OCI-LY3 (cell line): ENCODE results near the gene PKDREJ.

Experiments used
- CTCF ChIP-seq: fragments of 200-600, 300-600 bp; sonication (generic); IDR thresholded peaks from 2 replicates; pipeline ENCODE4 v1.5.1; 2014; ENCODE audit warnings: antibody characterized with exemption, low read length, low read depth
- EZH2phosphoT487 ChIP-seq: fragments of 200-600 bp; shearing (Covaris generic); IDR thresholded peaks from 2 replicates; pipeline ENCODE4 v1.6.1; 2018; ENCODE audit warnings: antibody characterized with exemption, mixed run types, low read depth

DNA sequence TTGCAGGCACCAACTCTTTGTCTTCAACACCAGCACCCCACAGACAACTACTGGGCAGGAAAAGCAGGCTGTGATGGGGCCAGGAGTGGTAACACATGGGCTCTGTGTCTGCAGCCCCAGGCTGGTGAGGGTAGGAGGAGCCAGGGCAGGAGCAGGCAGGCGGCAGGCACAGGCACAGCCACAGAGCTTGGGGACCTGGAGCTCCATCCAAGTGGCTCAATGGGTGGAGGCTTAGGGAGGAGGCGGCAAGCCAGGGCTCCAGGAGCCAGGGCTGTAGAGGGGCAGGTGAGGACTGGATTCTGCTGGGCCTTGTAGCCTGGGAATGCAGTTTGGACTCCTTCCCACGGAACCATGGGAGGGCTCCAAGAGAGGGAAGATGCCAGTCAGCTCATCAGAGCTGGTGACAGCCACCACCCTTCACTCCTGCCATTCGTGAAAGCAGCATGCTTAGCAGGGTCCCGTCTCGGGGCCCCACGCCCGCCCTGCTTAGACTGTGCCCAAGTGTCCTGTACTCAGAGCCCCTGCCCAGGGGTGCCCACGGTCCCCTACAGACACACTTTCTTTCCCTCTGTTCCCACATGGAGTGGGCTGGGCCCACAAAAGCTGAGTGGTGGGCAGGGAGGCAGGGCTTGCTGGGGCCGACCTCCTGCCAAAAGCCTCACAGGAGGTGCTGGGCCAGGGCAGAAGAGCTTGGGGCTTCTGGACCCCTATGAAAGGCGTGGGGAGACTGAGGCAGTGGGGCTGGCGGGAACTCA, 17.1 kb upstream of the PKDREJ start:
- no peak for TF ChIP-seq CTCF
- no peak for TF ChIP-seq EZH2phosphoT487
